ENCODE measurements around the gene RPP14.

DNA sequence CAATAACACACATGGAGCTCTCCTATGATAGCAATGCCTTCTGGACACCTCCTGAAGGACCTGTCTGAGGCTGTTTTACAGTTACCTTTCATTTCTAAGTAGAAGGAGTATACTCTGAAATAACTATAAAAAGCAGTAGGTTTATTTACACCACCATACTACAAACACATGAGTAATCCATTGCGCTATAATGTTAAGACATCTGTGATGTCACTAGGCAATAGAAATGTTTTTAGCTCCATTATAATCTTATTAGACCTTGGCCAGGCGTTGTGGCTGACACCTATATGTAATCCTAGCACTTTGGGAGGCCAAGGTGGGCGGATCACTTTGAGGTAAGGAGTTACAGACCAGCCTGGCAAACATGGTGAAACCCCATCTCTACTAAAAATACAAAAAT, 51.4 kb downstream of the RPP14 start:
- TF ChIP-seq, protein P1, sequence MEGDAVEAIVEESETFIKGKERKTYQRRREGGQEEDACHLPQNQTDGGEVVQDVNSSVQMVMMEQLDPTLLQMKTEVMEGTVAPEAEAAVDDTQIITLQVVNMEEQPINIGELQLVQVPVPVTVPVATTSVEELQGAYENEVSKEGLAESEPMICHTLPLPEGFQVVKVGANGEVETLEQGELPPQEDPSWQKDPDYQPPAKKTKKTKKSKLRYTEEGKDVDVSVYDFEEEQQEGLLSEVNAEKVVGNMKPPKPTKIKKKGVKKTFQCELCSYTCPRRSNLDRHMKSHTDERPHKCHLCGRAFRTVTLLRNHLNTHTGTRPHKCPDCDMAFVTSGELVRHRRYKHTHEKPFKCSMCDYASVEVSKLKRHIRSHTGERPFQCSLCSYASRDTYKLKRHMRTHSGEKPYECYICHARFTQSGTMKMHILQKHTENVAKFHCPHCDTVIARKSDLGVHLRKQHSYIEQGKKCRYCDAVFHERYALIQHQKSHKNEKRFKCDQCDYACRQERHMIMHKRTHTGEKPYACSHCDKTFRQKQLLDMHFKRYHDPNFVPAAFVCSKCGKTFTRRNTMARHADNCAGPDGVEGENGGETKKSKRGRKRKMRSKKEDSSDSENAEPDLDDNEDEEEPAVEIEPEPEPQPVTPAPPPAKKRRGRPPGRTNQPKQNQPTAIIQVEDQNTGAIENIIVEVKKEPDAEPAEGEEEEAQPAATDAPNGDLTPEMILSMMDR (IDR thresholded peaks at IDR 0.05; ENCODE audit: insufficient read depth, low read length): no peak
- TF ChIP-seq, protein P2, sequence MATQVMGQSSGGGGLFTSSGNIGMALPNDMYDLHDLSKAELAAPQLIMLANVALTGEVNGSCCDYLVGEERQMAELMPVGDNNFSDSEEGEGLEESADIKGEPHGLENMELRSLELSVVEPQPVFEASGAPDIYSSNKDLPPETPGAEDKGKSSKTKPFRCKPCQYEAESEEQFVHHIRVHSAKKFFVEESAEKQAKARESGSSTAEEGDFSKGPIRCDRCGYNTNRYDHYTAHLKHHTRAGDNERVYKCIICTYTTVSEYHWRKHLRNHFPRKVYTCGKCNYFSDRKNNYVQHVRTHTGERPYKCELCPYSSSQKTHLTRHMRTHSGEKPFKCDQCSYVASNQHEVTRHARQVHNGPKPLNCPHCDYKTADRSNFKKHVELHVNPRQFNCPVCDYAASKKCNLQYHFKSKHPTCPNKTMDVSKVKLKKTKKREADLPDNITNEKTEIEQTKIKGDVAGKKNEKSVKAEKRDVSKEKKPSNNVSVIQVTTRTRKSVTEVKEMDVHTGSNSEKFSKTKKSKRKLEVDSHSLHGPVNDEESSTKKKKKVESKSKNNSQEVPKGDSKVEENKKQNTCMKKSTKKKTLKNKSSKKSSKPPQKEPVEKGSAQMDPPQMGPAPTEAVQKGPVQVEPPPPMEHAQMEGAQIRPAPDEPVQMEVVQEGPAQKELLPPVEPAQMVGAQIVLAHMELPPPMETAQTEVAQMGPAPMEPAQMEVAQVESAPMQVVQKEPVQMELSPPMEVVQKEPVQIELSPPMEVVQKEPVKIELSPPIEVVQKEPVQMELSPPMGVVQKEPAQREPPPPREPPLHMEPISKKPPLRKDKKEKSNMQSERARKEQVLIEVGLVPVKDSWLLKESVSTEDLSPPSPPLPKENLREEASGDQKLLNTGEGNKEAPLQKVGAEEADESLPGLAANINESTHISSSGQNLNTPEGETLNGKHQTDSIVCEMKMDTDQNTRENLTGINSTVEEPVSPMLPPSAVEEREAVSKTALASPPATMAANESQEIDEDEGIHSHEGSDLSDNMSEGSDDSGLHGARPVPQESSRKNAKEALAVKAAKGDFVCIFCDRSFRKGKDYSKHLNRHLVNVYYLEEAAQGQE (IDR thresholded peaks at IDR 0.05; ENCODE audit: insufficient replicate concordance, low read depth): no peak
- no peak for TF ChIP-seq SPI1 (IDR thresholded peaks at IDR 0.05; ENCODE audit: borderline replicate concordance, low read depth)

Data from HL-60 (cell line).